CD4-positive, alpha-beta memory T cell (primary cell): ENCODE measurements around the gene ZNF501. TPM values are rescaled to one million over a fixed set of nuclear protein-coding genes. Genes with fewer than 3 reads are reported as not detected.

Experiments
- CTCF ChIA-PET: fragments of 350-600 bp; sonication (Branson Sonifier 250); formaldehyde crosslinking; loops from one replicate; lab custom pipeline; 2021; ENCODE audit warnings: inconsistent platforms; ENCODE audit not compliant: partially characterized antibody; lab: Charles Lee
- POLR2A ChIA-PET: fragments of 350-600 bp; sonication (Branson Sonifier 250); formaldehyde crosslinking; loops from one replicate; lab custom pipeline; 2021; ENCODE audit not compliant: partially characterized antibody; lab: Charles Lee
- DNase-seq, 5 donors: peaks; one replicate each; pipeline versions ENCODE4 v3.0.0 to v3.0.0-alpha.2; 2020 to 2022; ENCODE audit warnings: mixed read lengths in 1 of 5
- H3K27ac ChIP-seq: one replicate; pipeline ENCODE4 v1.7.0; 2013; ENCODE audit warnings: low read depth, low read length
- H3K27me3 ChIP-seq: 2 replicates; pipeline ENCODE4 v1.7.0; 2013; ENCODE audit warnings: mild to moderate bottlenecking, low read length, moderate library complexity; ENCODE audit not compliant: insufficient read depth
- H3K36me3 ChIP-seq: 2 replicates; pipeline ENCODE4 v1.7.0; 2013; ENCODE audit warnings: mild to moderate bottlenecking, low read length, moderate library complexity; ENCODE audit not compliant: insufficient read depth
- H3K4me1 ChIP-seq: 2 replicates; pipeline ENCODE4 v1.7.0; 2013; ENCODE audit warnings: mild to moderate bottlenecking, low read length, moderate library complexity; ENCODE audit not compliant: insufficient read depth
- H3K4me3 ChIP-seq, 2 donors: one replicate each; pipeline ENCODE4 v1.7.0; 2013; ENCODE audit warnings: low read length in 2 of 2, mild to moderate bottlenecking in 1 of 2
- H3K9me3 ChIP-seq, 2 donors: one replicate each; pipeline ENCODE4 v1.7.0; 2013; ENCODE audit warnings: low read length in 2 of 2, control low read depth in 1 of 2; ENCODE audit not compliant: control insufficient read depth in 1 of 2
- H3K27ac Mint-ChIP-seq, 7 donors: one replicate each; pipeline ENCODE4 v1.8.0; 2020 to 2021; ENCODE audit warnings: mixed read lengths in 7 of 7, mild to moderate bottlenecking in 6 of 7, inconsistent platforms in 3 of 7, moderate library complexity in 3 of 7
- H3K27me3 Mint-ChIP-seq, 2 donors: one replicate each; pipeline ENCODE4 v1.8.0; 2020 to 2021; ENCODE audit warnings: mixed read lengths in 2 of 2
- H3K36me3 Mint-ChIP-seq, 2 donors: one replicate each; pipeline ENCODE4 v1.8.0; 2020 to 2021; ENCODE audit warnings: mixed read lengths in 2 of 2, inconsistent platforms in 1 of 2, mild to moderate bottlenecking in 1 of 2
- H3K4me1 Mint-ChIP-seq, 4 donors: one replicate each; pipeline ENCODE4 v1.8.0; 2020 to 2021; ENCODE audit warnings: mixed read lengths in 4 of 4, mild to moderate bottlenecking in 1 of 4
- H3K4me3 Mint-ChIP-seq, 8 donors: one replicate each; pipeline ENCODE4 v1.8.0; 2020 to 2021; ENCODE audit warnings: mixed read lengths in 8 of 8, mild to moderate bottlenecking in 7 of 8, moderate library complexity in 6 of 8, inconsistent platforms in 3 of 8
- H3K9me3 Mint-ChIP-seq, 8 donors: one replicate each; pipeline ENCODE4 v1.8.0; 2020 to 2021; ENCODE audit warnings: mixed read lengths in 8 of 8, mild to moderate bottlenecking in 5 of 8, inconsistent platforms in 3 of 8, moderate library complexity in 1 of 8
- intact Hi-C: fragments of 100-400 bp; cut with micrococcal nuclease; formaldehyde crosslinking; loops from one replicate; pipeline ENCODE4 v1.15.1; 2023
- polyA plus RNA-seq, 2 donors: library from polyadenylated mRNA; unstranded; fragments of 300-500 nt; fragmentation: Illumina TruSeq; gene quantifications; one replicate each; pipeline ENCODE4 v1.2.3, GENCODE V29; 2021
- total RNA-seq, 2 experiments: library from RNA; stranded (reverse); gene quantifications; one replicate each; pipeline ENCODE4 v1.2.3, GENCODE V29; 2021

The ZNF501 gene
- total and polyA plus RNA-seq, 4 experiments from 2014 or later: 2.1 to 7.5 (median 5.2) TPM

DNA sequence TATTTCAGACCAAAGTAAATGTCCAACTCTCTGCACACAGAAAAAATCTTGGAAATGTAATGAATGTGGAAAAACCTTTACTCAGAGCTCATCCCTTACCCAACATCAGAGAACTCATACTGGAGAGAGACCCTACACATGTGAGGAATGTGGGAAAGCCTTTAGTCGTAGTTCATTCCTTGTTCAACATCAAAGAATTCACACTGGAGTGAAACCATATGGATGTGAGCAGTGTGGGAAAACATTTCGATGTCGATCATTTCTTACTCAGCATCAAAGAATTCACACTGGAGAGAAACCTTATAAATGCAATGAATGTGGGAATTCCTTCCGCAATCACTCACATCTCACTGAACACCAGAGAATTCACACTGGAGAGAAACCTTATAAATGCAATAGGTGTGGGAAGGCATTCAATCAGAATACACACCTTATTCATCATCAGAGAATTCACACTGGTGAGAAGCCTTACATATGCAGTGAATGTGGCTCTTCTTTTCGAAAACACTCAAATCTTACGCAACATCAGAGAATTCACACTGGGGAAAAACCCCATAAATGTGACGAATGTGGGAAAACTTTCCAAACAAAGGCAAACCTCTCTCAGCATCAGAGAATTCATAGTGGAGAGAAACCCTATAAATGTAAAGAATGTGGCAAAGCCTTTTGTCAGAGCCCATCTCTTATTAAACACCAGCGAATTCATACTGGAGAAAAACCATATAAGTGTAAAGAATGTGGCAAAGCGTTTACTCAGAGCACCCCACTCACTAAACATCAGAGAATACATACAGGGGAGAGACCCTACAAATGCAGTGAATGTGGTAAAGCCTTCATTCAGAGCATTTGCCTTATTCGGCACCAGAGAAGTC, 8.0 kb upstream of the ZNF501 start:
- ChIA-PET CTCF (no interaction called here), POLR2A (no interaction called here)
- Mint-ChIP-seq H3K4me1 (no peaks in the 10 kb centered on the region), H3K36me3 (peaks cover 59% of the 10 kb centered on the region in 2 donors), H3K4me3 (no peak overlapping the region), H3K27me3 (peaks cover 0 to 4% of the 10 kb centered on the region in 2 donors), H3K27ac (no peak overlapping the region), H3K9me3 (peaks cover 10 to 95% (median 88%) of the 10 kb centered on the region in 8 donors)
- Histone ChIP-seq H3K36me3 (peaks cover 11% of the 10 kb centered on the region), H3K27me3 (no peaks in the 10 kb centered on the region), H3K9me3 (peaks cover 18 to 56% of the 10 kb centered on the region in 2 donors), H3K4me3 (no peak overlapping the region), H3K4me1 (no peaks in the 10 kb centered on the region), H3K27ac (no peak overlapping the region)
- intact Hi-C loops: no loop called here
- no peak for DNase-seq

DNA sequence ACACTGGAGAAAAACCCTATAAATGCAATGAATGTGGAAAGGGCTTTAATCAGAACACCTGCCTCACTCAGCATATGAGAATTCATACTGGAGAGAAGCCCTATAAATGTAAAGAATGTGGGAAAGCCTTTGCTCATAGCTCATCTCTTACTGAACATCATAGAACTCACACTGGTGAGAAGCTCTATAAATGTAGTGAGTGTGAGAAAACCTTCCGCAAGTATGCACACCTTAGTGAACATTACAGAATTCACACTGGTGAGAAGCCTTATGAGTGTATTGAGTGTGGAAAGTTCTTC, 7.4 kb upstream of the ZNF501 start:
- Mint-ChIP-seq H3K4me3 (no peak overlapping the region), H3K4me1 (no peaks in the 10 kb centered on the region), H3K36me3 (peaks cover 53 to 56% of the 10 kb centered on the region in 2 donors), H3K27me3 (peaks cover 0 to 4% of the 10 kb centered on the region in 2 donors), H3K9me3 (peaks cover 10 to 94% (median 84%) of the 10 kb centered on the region in 8 donors), H3K27ac (peak overlapping the region in 1 of 7 donors; percentile 7)
- H3K4me1 ChIP-seq: no peaks in the 10 kb centered on the region
- no peaks in the 10 kb centered on the region for H3K27me3 ChIP-seq
- peaks cover 18 to 56% of the 10 kb centered on the region in 2 donors for H3K9me3 ChIP-seq
- H3K4me3 ChIP-seq: no peak overlapping the region
- peaks cover 11% of the 10 kb centered on the region for H3K36me3 ChIP-seq
- H3K27ac ChIP-seq: no peak overlapping the region
- ChIA-PET POLR2A (no interaction called here), CTCF (no interaction called here)
- no peak for DNase-seq
- intact Hi-C loops: no loop called here

- CTCF ChIA-PET: no interaction called here
These were observed 5.3 kb downstream of the ZNF501 start for GRCh38 chr3:44734646-44735168.

DNA sequence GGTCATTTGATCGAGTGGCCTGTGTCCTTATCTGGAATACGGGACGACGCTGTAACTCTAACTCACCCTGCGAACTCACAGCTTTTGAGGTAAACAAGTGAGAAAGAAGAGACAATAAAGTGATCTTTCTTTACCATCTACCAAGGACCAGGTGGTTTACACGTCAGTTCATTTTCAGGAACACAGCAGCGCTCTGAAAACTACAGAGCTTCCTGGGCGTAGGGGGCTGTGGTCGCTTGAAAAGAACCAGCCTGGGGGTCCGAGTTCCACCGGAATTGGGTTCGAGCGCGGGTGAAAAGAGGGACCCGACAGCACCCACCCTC, 31.6 kb downstream of the ZNF501 start:
- Histone ChIP-seq H3K4me1 (peaks cover 23% of the 10 kb centered on the region), H3K4me3 (peak overlapping the region; percentile 71 to 98), H3K36me3 (no peaks in the 10 kb centered on the region), H3K27me3 (no peaks in the 10 kb centered on the region), H3K9me3 (no peaks in the 10 kb centered on the region), H3K27ac (peak overlapping the region; percentile 84)
- Mint-ChIP-seq H3K4me3 (peak overlapping the region; percentile 86 to 98 (median 92)), H3K4me1 (peaks cover 21 to 46% (median 33%) of the 10 kb centered on the region in 4 donors), H3K27me3 (peaks cover 0 to 1% of the 10 kb centered on the region in 2 donors), H3K36me3 (peaks cover 28 to 34% of the 10 kb centered on the region in 2 donors), H3K9me3 (peaks cover 0 to 7% (median 4%) of the 10 kb centered on the region in 8 donors), H3K27ac (peak overlapping the region; percentile 92 to 97 (median 94))
- CTCF ChIA-PET: interaction anchor here (1.0 to 1.1 kb wide), 2 partner anchors 153 to 423 kb away, joined by 3 read pairs; no protein-coding TSS in a partner anchor
- POLR2A ChIA-PET: interaction anchor here (0.9 to 4.3 kb wide), 10 partner anchors 32 to 423 kb away, joined by 3 to 50 read pairs (median 6); partner anchors contain the start of genes EXOSC7, TCAIM, TMEM42 and ZDHHC3
- intact Hi-C loops: loop anchor here (1.0 kb wide), 8 partner anchors 32 to 423 kb away; partner anchors contain the start of genes EXOSC7, TCAIM, TMEM42 and ZDHHC3
- no peak for DNase-seq

More at GRCh38 chr3:44734646-44735168, 5.3 kb downstream of the ZNF501 start:
- Mint-ChIP-seq H3K4me3 (no peak overlapping the region), H3K36me3 (peaks cover 52 to 59% of the 10 kb centered on the region in 2 donors), H3K9me3 (peaks cover 3 to 96% (median 87%) of the 10 kb centered on the region in 8 donors), H3K4me1 (peaks cover 5 to 9% (median 6%) of the 10 kb centered on the region in 4 donors), H3K27me3 (no peaks in the 10 kb centered on the region), H3K27ac (no peak overlapping the region)
- intact Hi-C loops: no loop called here
- no peaks in the 10 kb centered on the region for H3K36me3 ChIP-seq
- DNase-seq: no peak
- no peak overlapping the region for H3K4me3 ChIP-seq
- no peaks in the 10 kb centered on the region for H3K27me3 ChIP-seq
- no peak overlapping the region for H3K27ac ChIP-seq
- peaks cover 17 to 46% of the 10 kb centered on the region in 2 donors for H3K9me3 ChIP-seq
- H3K4me1 ChIP-seq: peaks cover 5% of the 10 kb centered on the region
- POLR2A ChIA-PET: no interaction called here

DNA sequence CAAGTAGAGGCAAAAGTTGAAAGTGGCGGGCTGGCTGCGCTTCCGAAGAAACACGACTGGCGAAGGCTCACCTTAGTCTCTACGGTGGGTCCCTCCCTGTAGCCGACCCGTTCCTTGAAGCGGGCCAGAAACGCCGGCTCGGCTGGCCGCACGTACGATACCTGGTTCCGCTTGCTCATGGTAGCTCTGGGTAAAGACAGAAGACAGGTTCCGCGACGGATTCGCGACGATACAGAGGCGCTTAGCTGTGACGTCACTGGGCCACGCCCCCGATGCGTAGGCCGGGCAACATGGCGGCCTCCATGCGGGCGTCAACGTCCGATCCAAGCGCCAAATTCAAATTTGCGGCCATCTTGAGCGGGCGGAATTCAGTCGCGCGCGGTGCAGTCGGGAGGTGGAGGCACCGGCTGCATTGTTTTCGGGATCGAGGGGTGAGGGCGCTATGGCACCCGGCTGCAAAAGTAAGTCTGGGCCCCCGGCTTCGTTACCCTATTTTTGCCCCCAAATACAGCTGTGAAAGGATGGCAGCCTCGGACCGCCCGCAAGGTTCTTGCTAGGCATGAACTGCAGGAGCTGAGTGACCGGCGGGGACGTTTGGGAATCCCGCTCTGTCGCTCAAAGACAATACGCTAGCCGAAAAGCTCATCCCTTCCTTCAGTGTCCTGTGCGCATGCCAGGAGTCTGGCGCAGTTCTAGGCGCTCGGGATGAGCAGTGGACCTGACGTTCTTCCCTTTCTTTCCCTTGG, 32.2 kb downstream of the ZNF501 start, which contains the start of the genes KIAA1143 and KIF15:
Gene KIAA1143, minus strand, starts transcription at position 196 of the 746 bp plus-strand sequence. Its CDS starts 17 bp downstream, at position 179.
Gene KIF15, plus strand, starts transcription at position 371 of the 746 bp plus-strand sequence. Its CDS starts 72 bp downstream, at position 443.
- Histone ChIP-seq H3K4me3 (peak within 1 kb of the TSS; percentile 71 to 98), H3K27me3 (no peaks in the 10 kb centered on the region), H3K9me3 (no peaks in the 10 kb centered on the region), H3K36me3 (no peaks in the 10 kb centered on the region), H3K4me1 (peaks cover 23% of the 10 kb centered on the region), H3K27ac (peak within 1 kb of the TSS; percentile 84)
- H3K36me3 Mint-ChIP-seq: peaks cover 23 to 30% of the 10 kb centered on the region in 2 donors
- H3K9me3 Mint-ChIP-seq: peaks cover 0 to 7% (median 4%) of the 10 kb centered on the region in 8 donors
- DNase-seq: peak; percentile 92 to 96 (median 93)
- peak within 1 kb of the TSS; percentile 86 to 98 (median 92) for H3K4me3 Mint-ChIP-seq
- CTCF ChIA-PET: interaction anchor here (1.0 to 1.8 kb wide), 3 partner anchors 32 to 424 kb away, joined by 3 to 7 read pairs (median 3); partner anchors contain the start of gene ZNF501
- intact Hi-C loops: loop anchor here (1.0 kb wide), 8 partner anchors 32 to 423 kb away; partner anchors contain the start of genes EXOSC7, TCAIM, TMEM42 and ZDHHC3
- H3K27ac Mint-ChIP-seq: peak within 1 kb of the TSS; percentile 92 to 97 (median 94)
- peaks cover 0 to 1% of the 10 kb centered on the region in 2 donors for H3K27me3 Mint-ChIP-seq
- peaks cover 21 to 42% (median 33%) of the 10 kb centered on the region in 4 donors for H3K4me1 Mint-ChIP-seq
- POLR2A ChIA-PET: interaction anchor here (0.8 to 4.3 kb wide), 11 partner anchors 32 to 424 kb away, joined by 3 to 50 read pairs (median 6); partner anchors contain the start of genes EXOSC7, TCAIM, TMEM42 and ZDHHC3

GRCh38 chr3:44762170-44762677, 32.8 kb downstream of the ZNF501 start:
- H3K36me3 Mint-ChIP-seq: peaks cover 19 to 28% of the 10 kb centered on the region in 2 donors
- DNase-seq: no peak

More at GRCh38 chr3:44762170-44762677, 32.8 kb downstream of the ZNF501 start:
- Mint-ChIP-seq H3K4me1 (peaks cover 20 to 38% (median 30%) of the 10 kb centered on the region in 4 donors), H3K27ac (peak overlapping the region; percentile 21 to 97 (median 94)), H3K4me3 (peak overlapping the region; percentile 86 to 98 (median 92)), H3K27me3 (peaks cover 0 to 1% of the 10 kb centered on the region in 2 donors), H3K9me3 (peaks cover 0 to 7% (median 3%) of the 10 kb centered on the region in 8 donors)
- ChIA-PET POLR2A (interaction anchor here (0.8 to 4.3 kb wide), 10 partner anchors 33 to 424 kb away, joined by 3 to 50 read pairs (median 6); partner anchors contain the start of genes EXOSC7, TCAIM, TMEM42 and ZDHHC3), CTCF (interaction anchor here (1.0 to 1.8 kb wide), 3 partner anchors 33 to 424 kb away, joined by 3 to 7 read pairs (median 3); partner anchors contain the start of gene ZNF501)
- intact Hi-C loops: no loop called here
- peak overlapping the region; percentile 71 to 98 for H3K4me3 ChIP-seq
- peaks cover 20% of the 10 kb centered on the region for H3K4me1 ChIP-seq
- no peaks in the 10 kb centered on the region for H3K36me3 ChIP-seq
- H3K27me3 ChIP-seq: no peaks in the 10 kb centered on the region
- no peak overlapping the region for H3K27ac ChIP-seq
- no peaks in the 10 kb centered on the region for H3K9me3 ChIP-seq
